Ishikawa (cell line): ENCODE data around the gene CHURC1.

Source experiments
- CEBPB ChIP-seq: IDR thresholded peaks from 2 replicates; pipeline ENCODE4 v1.6.1; 2012
- CREB1 ChIP-seq: IDR thresholded peaks from 2 replicates; pipeline ENCODE4 v1.6.1; 2012; ENCODE audit warnings: low read depth
- EGR1 ChIP-seq: IDR thresholded peaks from 2 replicates; pipeline ENCODE4 v1.6.1; 2012
- EP300 ChIP-seq: IDR thresholded peaks from 2 replicates; pipeline ENCODE4 v1.6.1; 2012; ENCODE audit warnings: borderline replicate concordance
- FOXM1 ChIP-seq: IDR thresholded peaks from 2 replicates; pipeline ENCODE4 v1.6.1; 2012; ENCODE audit warnings: low read depth, borderline replicate concordance
- NFIC ChIP-seq: IDR thresholded peaks from 2 replicates; pipeline ENCODE4 v1.6.1; 2012
- RAD21 ChIP-seq: IDR thresholded peaks from 2 replicates; pipeline ENCODE4 v1.6.1; 2012; ENCODE audit warnings: low read depth
- TAF1 ChIP-seq: IDR thresholded peaks from 2 replicates; pipeline ENCODE4 v1.6.1; 2012; ENCODE audit warnings: low read depth, mild to moderate bottlenecking
- TCF12 ChIP-seq: IDR thresholded peaks from 2 replicates; pipeline ENCODE4 v1.6.1; 2012; ENCODE audit warnings: low read depth
- TEAD4 ChIP-seq: IDR thresholded peaks from 2 replicates; pipeline ENCODE4 v1.6.1; 2012
- YY1 ChIP-seq: IDR thresholded peaks from 2 replicates; pipeline ENCODE4 v1.6.1; 2012; ENCODE audit warnings: low read depth
- ZBTB7A ChIP-seq: IDR thresholded peaks from 2 replicates; pipeline ENCODE4 v1.6.1; 2012; ENCODE audit warnings: low read depth
- TF ChIP-seq, protein P1 (sequence below): IDR thresholded peaks from 2 replicates; pipeline ENCODE4 v1.6.1; 2012
- TF ChIP-seq, protein P2 (sequence below): IDR thresholded peaks from 2 replicates; pipeline ENCODE4 v1.6.1; 2012
- TF ChIP-seq, protein P3 (sequence below): IDR thresholded peaks from 2 replicates; pipeline ENCODE4 v1.6.1; 2012; ENCODE audit warnings: low read depth, mild to moderate bottlenecking

CHURC1 gene

DNA sequence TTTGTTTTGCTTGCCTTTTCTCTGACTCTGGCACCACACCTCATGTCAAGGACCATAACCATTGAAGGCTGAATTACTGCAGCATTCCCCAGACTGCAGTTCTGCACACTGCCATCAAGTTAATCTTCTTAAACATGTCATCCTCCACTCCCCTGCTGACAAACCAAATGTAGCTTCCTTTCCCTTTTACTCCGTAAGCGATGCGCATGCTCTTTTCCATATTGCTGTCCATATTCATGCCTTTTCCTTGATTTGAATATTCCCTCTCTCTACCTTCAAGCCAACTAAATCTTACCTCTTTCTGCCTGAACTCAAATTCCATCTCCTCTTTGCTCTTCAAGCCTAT is 14.7 kb downstream of the CHURC1 start:
- TF ChIP-seq FOXM1 = no peak
- TF ChIP-seq, protein P1, sequence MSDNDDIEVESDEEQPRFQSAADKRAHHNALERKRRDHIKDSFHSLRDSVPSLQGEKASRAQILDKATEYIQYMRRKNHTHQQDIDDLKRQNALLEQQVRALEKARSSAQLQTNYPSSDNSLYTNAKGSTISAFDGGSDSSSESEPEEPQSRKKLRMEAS = no peak
- no peak for TF ChIP-seq EGR1
- no peak for TF ChIP-seq CEBPB
- TF ChIP-seq RAD21 = no peak

DNA sequence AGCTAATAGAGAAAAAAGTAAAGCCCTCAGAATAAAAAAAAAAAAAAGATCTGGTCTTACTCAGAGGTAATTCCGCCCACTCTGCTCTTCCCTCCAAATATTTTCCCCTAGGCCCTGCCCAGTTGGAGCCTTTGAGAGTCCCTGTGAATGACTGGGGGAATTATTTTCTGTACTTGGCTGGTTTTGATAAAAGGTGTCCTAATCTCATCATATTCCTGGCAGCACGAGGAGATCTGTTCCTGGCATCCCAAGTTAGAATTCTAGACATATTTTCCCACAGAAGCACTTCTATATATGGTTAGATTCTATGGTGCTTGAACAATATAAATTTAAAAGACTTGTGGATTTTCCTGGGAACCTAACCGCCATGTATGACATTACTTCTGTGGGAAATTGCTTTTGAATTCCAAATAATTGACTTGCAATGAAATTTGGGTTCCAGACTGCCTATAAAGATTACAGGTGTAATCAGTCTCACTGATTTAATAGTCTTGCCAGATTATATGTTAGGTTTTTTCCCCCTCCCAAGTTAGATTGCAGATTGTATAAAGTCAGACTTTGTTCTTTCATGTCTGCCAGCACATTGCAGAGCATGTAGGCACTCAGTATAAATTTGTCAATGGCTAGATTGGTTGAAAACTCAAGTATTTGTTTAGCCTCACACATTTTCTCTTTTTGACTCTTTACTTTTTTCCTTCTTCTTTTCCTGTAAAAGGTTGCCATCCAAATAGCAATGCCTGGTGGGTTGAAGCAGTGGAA is 16.0 kb downstream of the CHURC1 start:
- TF ChIP-seq, protein P2, sequence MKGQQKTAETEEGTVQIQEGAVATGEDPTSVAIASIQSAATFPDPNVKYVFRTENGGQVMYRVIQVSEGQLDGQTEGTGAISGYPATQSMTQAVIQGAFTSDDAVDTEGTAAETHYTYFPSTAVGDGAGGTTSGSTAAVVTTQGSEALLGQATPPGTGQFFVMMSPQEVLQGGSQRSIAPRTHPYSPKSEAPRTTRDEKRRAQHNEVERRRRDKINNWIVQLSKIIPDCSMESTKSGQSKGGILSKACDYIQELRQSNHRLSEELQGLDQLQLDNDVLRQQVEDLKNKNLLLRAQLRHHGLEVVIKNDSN = no peak
- no peak for TF ChIP-seq TCF12
- TF ChIP-seq TAF1 = no peak
- TF ChIP-seq FOXM1 = no peak
- no peak for TF ChIP-seq YY1
- TF ChIP-seq CEBPB = no peak
- TF ChIP-seq, protein P3, sequence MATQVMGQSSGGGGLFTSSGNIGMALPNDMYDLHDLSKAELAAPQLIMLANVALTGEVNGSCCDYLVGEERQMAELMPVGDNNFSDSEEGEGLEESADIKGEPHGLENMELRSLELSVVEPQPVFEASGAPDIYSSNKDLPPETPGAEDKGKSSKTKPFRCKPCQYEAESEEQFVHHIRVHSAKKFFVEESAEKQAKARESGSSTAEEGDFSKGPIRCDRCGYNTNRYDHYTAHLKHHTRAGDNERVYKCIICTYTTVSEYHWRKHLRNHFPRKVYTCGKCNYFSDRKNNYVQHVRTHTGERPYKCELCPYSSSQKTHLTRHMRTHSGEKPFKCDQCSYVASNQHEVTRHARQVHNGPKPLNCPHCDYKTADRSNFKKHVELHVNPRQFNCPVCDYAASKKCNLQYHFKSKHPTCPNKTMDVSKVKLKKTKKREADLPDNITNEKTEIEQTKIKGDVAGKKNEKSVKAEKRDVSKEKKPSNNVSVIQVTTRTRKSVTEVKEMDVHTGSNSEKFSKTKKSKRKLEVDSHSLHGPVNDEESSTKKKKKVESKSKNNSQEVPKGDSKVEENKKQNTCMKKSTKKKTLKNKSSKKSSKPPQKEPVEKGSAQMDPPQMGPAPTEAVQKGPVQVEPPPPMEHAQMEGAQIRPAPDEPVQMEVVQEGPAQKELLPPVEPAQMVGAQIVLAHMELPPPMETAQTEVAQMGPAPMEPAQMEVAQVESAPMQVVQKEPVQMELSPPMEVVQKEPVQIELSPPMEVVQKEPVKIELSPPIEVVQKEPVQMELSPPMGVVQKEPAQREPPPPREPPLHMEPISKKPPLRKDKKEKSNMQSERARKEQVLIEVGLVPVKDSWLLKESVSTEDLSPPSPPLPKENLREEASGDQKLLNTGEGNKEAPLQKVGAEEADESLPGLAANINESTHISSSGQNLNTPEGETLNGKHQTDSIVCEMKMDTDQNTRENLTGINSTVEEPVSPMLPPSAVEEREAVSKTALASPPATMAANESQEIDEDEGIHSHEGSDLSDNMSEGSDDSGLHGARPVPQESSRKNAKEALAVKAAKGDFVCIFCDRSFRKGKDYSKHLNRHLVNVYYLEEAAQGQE = no peak
- TF ChIP-seq EP300 = no peak
- no peak for TF ChIP-seq TEAD4
- TF ChIP-seq CREB1 = no peak
- no peak for TF ChIP-seq EGR1
- TF ChIP-seq, protein P1 = no peak
- TF ChIP-seq RAD21 = no peak
- TF ChIP-seq NFIC = no peak
- TF ChIP-seq ZBTB7A = no peak

DNA sequence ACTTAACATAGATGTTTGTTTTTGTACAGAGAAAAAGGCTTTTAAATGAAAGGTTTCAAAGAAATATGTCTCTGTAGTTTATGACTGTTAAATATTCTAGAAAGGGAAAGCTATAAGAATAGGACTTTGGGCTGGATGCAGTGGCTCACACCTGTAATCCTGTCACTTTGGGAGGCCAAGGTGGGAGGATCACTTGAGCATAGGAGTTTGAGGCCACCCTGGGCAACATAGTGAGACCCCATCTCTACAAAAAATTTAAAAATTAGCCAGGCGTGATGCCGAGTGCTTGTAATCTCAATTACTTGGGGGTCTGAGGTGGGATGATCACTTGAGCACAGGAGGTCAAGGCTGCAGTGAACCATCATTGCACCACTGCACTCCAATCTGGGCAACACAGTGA is 16.9 kb downstream of the CHURC1 start:
- TF ChIP-seq, protein P1 = no peak
- no peak for TF ChIP-seq RAD21
- no peak for TF ChIP-seq TEAD4
- TF ChIP-seq, protein P2 = no peak
- no peak for TF ChIP-seq EP300
- TF ChIP-seq, protein P3 = no peak
- no peak for TF ChIP-seq TAF1
- no peak for TF ChIP-seq YY1
- TF ChIP-seq CREB1 = no peak
- TF ChIP-seq NFIC = no peak

DNA sequence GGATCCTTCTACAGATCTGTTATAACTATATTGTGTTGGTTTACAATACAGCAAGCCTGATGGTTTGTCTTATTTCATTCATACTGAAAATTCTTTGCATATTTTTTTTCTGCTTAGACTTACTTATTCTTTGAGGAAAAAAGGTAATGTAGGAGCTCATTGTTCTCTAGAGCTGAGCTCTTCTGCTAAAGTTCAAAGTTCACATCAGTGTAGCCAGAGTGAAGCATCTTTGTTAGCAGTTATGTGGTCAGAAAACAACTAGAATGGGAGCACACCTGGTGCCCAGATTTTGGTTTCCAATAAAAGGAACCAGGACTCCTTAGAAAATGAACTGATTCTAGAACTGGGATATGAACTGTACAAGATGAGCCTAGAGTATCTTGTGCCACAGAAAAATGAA is 18.0 kb downstream of the CHURC1 start:
- TF ChIP-seq YY1 (no peak), TCF12 (no peak), RAD21 (no peak), CEBPB (no peak), EP300 (no peak), FOXM1 (no peak), TEAD4 (no peak), CREB1 (no peak), ZBTB7A (no peak), EGR1 (no peak), TAF1 (no peak), NFIC (no peak)
- TF ChIP-seq, protein P2 = no peak
- TF ChIP-seq, protein P1 = no peak
- TF ChIP-seq, protein P3 = no peak
